Testis (tissue), 2 donors: ENCODE data around the gene WDR87.
"Not testable (repeated sequence)": the region's sequence is repeated elsewhere in the genome, so short reads cannot be mapped to it uniquely, and the experiment has no call there.

Experiments
- POLR2A ChIP-seq: fragments of 450-650 bp; IDR thresholded peaks from one replicate; pipeline ENCODE4 v1.6.1; 2017; ENCODE audit warnings: antibody characterized with exemption, mild to moderate bottlenecking, moderate library complexity
- TF ChIP-seq, protein P1 (sequence below), 3 experiments: fragments of 450-650 bp in 2 of 3; fragments of 200-600 bp in 1 of 3; sonication (generic) in 1 of 3; IDR thresholded peaks; one replicate each; pipeline ENCODE4 v1.5.1; 2016 to 2019; ENCODE audit warnings: antibody characterized with exemption in 3 of 3, mild to moderate bottlenecking in 2 of 3, moderate library complexity in 1 of 3

GRCh38 chr19:37924573-37924972, 18.2 kb upstream of the WDR87 start:
- TF ChIP-seq, protein P1, sequence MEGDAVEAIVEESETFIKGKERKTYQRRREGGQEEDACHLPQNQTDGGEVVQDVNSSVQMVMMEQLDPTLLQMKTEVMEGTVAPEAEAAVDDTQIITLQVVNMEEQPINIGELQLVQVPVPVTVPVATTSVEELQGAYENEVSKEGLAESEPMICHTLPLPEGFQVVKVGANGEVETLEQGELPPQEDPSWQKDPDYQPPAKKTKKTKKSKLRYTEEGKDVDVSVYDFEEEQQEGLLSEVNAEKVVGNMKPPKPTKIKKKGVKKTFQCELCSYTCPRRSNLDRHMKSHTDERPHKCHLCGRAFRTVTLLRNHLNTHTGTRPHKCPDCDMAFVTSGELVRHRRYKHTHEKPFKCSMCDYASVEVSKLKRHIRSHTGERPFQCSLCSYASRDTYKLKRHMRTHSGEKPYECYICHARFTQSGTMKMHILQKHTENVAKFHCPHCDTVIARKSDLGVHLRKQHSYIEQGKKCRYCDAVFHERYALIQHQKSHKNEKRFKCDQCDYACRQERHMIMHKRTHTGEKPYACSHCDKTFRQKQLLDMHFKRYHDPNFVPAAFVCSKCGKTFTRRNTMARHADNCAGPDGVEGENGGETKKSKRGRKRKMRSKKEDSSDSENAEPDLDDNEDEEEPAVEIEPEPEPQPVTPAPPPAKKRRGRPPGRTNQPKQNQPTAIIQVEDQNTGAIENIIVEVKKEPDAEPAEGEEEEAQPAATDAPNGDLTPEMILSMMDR (IDR thresholded peaks at IDR 0.05) = not testable (repeated sequence)
- not testable (repeated sequence) for TF ChIP-seq POLR2A
